NCI-H187 (cell line): ENCODE results near the gene MNAT1.

Experiments
- DNase-seq, 2 experiments: peaks; one replicate each; lab custom pipeline; 2025; lab: John Stamatoyannopoulos, UW

The MNAT1 gene

GRCh38 chr14:60968099-60968498, 233.5 kb downstream of the MNAT1 start:
- DNase-seq = no peak

GRCh38 chr14:60968671-60969070, 234.1 kb downstream of the MNAT1 start:
- DNase-seq = no peak

- DNase-seq = no peak
Measured at GRCh38 chr14:60970146-60970545, 235.6 kb downstream of the MNAT1 start.

GRCh38 chr14:60971271-60971670, 236.7 kb downstream of the MNAT1 start:
- no peak for DNase-seq

GRCh38 chr14:60972295-60972694, 237.7 kb downstream of the MNAT1 start:
- no peak for DNase-seq

GRCh38 chr14:60973070-60973469, 238.5 kb downstream of the MNAT1 start:
- DNase-seq = no peak

- no peak for DNase-seq
Measured at GRCh38 chr14:60974090-60974651, 239.6 kb downstream of the MNAT1 start.

- DNase-seq = peak; percentile 40 to 51
Measured at GRCh38 chr14:60975551-60975950, 241.0 kb downstream of the MNAT1 start.

- no peak for DNase-seq
Measured at GRCh38 chr14:60977847-60978246, 243.3 kb downstream of the MNAT1 start.

GRCh38 chr14:60980811-60981632, 246.5 kb downstream of the MNAT1 start, which contains the start of the genes SLC38A6 and TRMT5:
TSS of gene SLC38A6 (plus strand) at chr14:60981245. CDS start at chr14:60981278, 33 bp downstream.
TSS of gene TRMT5 (minus strand) at chr14:60981079. CDS start at chr14:60980973, 106 bp downstream.
- DNase-seq = peak; percentile 93 to 94

GRCh38 chr14:60981633-60982455, 247.3 kb downstream of the MNAT1 start:
- no peak for DNase-seq

GRCh38 chr14:60984196-60984595, 249.6 kb downstream of the MNAT1 start:
- no peak for DNase-seq

- no peak for DNase-seq
Measured at GRCh38 chr14:60986500-60986899, 251.9 kb downstream of the MNAT1 start.

GRCh38 chr14:60989599-60989998, 255.0 kb downstream of the MNAT1 start:
- DNase-seq = no peak

- DNase-seq = no peak
Measured at GRCh38 chr14:60998617-60999016, 264.1 kb downstream of the MNAT1 start.

GRCh38 chr14:60999536-60999935, 265.0 kb downstream of the MNAT1 start:
- no peak for DNase-seq

- DNase-seq = no peak
Measured at GRCh38 chr14:61003571-61003970, 269.0 kb downstream of the MNAT1 start.

GRCh38 chr14:61019537-61019936, 285.0 kb downstream of the MNAT1 start:
- DNase-seq = no peak
